Measurements from ENCODE around the gene ABCC8.

The ABCC8 gene

DNA sequence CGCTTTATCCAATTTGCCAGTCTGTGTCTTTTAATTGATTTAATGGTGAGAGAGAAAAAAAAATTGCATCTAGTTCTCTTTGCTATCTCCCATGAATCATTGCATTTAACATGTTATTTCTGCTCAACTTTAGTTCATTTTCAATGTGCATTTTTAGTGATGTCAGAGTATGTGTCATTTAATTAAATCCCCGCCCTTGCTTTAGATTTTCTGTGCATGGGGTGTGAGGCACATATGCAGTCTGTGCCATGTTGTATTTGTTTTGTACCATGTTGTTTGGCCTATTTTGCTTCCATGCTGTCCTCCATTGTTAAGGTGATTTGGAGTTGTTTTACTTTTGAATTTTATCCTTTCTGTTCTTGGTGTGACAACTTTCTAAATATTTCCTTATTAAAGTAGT, 133.4 kb downstream of the ABCC8 start:
- DNase-seq: no peak

All from EL (cell line).